SK-N-MC (cell line): ENCODE measurements around the gene DDX17.
A peak's percentile ranks its signal among the peaks of the same experiment; 100 is the strongest.

Source experiments
- EZH2 ChIP-seq: fragments of 200-600 bp; sonication (generic); IDR thresholded peaks from one replicate; pipeline ENCODE4 v1.6.1; 2017; ENCODE audit warnings: antibody characterized with exemption
- POLR2AphosphoS5 ChIP-seq: IDR thresholded peaks from 2 replicates; pipeline ENCODE4 v1.6.1; 2012; ENCODE audit warnings: mild to moderate bottlenecking, low read depth, low read length, borderline replicate concordance

DNA sequence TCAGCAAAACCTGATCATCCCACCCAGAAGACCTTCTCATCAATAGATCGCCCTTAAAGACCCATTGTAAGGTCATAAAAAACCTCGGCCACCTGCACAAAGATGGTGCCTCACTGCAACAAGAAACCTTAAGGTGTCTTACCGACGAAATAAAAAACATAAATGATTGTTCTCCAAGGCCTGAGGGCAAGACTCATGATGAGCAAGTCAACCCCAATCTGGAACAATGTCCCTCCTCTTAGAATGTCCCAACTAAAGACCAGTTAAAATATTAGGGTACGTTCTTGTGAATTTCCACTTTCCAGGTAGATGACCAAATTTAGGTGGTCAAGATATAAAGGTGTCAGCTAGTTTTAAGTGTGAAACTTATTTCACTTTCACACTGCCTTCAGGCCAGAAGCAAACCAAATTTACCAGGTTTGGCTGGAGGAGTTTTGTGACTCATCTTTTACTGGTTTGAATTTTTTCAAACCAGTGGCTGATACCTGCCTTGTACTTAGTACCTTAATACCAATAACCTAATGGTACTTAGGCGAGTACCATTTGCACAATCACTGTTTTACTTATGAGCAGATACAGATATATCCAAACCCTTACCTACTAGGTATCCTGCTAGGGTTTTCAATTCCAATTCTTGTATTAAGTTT is 23.3 kb downstream of the DDX17 start:
- TF ChIP-seq EZH2 (no peak), POLR2AphosphoS5 (0 out of 2 replicates have a peak, but pooled peaks have one; percentile 22)
